GM21723 (cell line): ENCODE measurements around the gene SETD1B.
A peak's percentile ranks its signal among the peaks of the same experiment; 100 is the strongest.

Experiments
- ATAC-seq: cut with Tn5 transposase; IDR thresholded peaks from one replicate; pipeline ENCODE4 v1.9.1; 2021; ENCODE audit warnings: mild to moderate bottlenecking, moderate library complexity; ENCODE audit not compliant: unreplicated experiment

Gene SETD1B

DNA sequence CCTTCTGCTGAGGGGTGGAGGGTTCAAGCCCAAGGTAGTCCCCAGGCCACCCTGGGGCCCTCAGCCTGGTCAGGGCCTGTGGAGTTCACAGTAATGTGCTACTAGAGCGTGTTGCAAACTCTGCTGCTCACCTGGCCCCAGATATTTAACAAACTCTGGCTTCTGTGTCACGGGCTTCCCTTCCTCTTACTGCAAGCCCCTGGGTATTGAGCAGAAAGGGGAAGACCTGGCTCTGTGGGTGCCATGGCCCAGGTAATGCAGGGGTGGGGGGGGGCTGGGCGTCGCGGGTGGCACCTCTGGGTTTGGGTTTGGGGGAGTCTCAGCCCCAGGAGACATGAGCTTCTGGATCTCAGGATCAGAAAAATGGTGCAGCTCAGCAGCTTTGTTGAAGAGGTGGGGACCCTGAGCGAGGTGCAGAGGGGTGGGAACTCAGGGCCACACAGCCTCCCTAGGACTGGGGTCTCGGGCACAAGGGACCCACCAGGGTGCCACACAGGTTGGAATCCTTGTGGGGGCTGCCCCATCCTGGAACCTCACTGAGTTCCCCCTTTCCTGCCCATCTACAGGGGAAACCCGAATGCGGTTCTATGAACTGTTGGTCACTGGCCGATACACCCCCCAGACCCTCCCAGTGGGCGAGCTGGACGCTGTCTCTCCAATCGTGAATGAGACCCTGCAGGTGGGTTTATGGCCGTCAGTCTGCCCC is 4.0 kb downstream of the SETD1B start:
- ATAC-seq = no peak

DNA sequence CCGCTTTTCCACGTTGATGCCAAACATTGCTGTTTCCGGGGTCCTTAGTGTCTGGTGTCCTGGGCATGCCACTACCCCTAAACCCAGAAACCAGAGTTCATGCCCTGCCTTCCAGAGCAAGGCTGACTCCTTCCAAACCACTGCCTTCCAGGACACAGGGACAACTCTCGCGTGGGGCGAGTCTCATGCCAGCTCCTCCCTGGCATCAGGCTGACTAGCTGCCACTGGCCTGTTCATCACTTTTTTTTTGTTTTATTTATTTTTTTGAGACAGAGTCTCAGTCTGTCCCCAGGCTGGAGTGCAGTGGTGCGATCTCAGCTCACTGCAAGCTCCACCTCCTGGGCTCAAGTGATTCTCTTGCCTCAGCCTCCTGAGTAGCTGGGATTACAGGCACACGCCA is 4.8 kb downstream of the SETD1B start:
- no peak for ATAC-seq

DNA sequence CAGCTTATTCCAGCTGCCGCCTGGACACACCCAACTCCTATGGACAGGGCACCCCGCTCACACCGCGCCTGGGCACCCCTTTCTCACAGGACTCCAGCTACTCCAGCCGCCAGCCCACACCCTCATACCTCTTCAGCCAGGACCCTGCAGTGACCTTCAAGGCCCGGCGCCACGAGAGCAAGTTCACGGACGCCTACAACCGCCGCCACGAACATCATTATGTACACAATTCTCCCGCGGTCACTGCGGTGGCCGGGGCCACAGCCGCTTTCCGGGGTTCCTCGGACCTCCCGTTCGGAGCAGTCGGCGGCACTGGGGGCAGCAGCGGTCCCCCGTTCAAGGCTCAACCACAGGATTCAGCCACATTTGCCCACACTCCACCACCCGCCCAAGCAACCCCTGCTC is 5.9 kb downstream of the SETD1B start:
- no peak for ATAC-seq

DNA sequence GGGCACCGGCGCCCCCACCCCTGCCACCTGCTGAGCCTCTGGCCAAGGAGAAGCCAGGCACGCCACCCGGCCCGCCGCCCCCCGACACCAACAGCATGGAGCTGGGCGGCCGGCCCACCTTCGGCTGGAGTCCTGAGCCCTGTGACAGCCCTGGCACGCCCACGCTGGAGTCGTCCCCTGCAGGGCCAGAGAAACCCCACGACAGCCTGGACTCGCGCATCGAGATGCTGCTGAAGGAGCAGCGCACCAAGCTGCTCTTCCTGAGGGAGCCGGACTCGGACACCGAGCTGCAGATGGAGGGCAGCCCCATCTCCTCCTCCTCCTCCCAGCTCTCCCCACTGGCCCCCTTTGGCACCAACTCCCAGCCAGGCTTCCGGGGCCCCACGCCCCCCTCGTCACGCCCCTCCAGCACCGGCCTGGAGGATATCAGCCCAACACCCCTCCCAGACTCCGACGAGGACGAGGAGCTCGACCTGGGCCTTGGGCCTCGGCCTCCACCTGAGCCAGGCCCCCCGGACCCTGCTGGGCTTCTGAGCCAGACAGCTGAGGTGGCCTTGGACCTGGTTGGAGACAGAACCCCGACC is 6.5 kb downstream of the SETD1B start:
- no peak for ATAC-seq

DNA sequence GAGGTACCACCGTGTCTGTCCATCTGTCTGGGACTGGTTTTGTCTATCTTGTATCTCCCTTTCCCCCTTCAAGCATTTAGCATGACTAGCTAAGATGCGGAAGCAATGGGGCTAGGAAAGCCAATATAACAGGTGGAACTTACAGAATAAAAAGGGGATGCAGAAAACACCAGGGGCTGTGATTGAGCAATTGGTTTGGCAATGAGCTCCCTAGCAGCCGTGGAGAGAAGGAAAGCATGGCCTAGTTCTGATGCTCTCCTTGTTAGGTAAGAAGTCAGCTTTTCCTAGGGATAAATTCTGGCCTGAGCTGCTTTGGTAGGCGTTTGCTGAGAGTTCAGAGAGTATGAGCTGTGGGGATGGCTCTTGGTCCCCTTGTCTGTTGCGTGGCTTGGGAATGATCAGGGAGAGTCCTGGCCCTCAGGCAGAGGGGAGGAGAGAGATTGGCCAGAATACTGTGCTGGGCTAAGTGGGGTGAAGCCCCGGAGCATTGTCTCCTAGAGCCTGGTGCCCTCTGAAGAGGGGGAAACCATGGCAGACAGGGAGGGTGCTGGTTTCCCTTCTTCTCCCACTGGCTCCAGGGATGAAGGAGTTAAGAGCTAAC is 7.1 kb downstream of the SETD1B start:
- no peak for ATAC-seq

DNA sequence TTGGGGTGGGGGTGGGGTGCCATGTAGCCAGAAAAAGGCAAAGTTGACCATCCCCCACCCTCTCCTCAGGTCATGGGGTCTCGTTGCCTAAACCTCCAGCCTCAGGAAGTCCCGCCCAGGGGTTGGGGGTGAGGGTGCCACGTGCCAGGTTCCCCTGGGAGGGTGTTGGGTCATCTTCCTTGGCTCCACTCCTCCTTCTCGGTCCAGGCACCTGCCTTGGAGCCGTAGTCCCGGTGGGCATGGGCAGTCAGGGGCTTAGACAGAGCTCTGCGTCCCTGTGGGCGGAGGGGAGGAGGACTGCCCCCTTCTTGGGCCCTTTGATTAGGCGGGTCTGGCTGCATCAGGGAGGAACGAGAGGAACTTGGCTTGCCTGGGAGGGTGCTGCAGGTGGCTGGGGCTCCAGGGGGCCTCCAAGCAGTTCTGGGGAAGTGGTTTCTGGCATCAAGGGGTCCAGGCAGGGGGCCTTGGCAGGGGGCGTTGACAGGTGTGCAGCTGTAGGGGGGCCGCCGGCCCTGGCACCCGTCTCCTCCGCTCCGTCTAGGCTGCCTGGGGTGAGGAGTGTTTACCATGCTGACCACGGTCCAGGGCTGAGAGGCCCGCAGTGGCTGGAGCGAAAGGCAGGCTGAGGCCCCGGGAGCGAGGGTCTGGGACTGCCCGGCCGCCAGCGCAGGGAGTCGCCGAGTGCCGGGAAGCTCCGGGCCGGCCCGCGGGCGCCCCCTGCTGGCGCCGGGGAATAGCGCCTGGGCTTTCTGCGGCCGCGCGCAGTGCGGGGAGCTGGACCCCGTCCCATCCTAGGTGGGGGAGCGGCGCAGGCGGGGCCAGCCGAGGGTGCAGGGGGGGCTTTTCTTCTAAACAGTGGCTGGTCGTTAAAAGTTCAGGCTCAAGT is 7.9 kb downstream of the SETD1B start:
- ATAC-seq = peak; percentile 58

DNA sequence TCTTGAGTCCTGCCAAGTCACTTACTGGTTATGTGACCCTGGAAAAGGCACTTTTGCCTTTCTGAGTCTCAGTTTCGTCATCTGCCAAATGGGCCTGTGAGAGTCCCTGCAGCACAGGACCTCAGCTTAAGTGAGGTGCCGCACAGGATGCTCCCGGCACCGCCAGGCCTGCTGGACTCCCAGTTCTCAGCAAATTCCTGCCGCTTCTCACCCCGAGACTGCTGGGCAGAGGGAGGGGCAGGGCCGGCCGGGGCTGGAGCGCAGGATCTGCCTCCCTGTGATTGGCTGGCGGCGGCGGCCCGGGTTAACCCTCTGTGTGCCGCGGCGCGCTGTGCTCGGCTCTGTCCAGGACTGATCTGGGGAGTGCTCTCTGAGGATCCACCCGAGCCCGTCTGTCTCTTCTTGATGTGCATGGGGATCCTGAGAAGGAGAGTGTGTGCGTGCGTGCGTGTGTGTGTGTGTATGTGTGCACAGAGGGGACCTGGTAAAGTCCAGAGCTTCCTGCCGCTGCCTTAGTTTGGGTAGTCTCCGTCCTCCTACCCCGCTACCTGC is 8.6 kb downstream of the SETD1B start:
- ATAC-seq = peak; percentile 29

DNA sequence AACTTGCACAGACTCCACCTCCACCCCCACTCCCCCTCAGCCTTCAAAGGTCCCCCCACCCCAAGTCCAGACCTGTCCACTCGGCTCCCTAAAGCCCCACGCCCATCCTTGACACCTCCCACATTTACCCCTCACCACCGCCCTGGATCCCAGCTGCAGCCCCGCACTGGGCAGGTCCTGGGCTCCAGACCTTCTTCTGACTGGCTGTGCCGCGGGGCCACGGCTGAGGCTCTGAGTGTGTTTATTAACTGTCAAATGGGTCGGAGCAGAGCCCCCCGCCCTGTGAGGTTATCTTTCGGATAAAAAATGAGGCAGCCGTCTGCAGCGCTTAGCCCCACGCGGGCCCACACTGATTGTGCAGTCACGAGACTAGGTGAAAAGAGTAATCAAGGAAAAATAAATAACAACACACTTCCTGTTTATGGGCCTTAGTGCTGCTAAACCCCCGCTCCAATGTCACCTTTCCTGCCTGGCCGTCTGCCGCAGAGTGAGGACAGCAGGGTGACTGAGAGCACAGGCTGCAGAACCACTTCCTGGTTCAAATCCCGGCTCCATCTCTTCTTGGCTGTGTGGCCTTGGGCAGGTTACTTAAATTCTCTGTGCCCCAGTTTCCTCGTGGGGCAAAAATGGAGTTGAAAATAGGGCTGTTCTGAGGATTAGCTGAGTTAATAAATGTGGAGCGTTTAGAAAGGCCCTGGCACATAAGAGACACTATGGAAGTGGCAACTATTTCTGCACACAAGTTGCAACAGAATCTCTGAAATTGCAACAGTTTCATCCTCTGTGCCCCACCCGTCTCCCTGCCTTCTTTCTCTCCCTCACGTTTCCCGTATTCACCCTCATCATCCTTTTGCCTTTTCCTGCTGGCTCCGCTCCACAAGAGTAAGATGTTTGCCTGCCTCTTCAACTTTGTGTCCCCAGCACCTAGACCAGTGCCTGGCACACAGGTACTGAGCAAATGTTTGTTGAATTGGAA is 9.4 kb downstream of the SETD1B start:
- ATAC-seq = no peak

DNA sequence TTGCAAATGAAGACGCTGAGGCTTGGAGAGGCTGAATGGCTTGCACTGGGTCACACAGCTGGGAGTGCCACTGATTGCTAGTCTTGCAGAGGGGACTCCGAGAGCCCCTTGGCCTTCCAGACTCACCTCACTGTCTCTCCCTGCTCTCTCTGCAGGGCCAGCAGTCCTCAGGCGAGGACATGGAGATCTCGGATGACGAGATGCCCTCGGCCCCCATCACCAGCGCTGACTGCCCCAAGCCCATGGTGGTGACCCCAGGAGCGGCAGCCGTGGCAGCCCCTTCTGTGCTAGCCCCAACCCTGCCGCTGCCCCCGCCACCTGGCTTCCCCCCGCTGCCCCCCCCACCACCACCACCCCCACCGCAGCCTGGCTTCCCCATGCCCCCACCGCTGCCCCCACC is 10.1 kb downstream of the SETD1B start:
- ATAC-seq = no peak

DNA sequence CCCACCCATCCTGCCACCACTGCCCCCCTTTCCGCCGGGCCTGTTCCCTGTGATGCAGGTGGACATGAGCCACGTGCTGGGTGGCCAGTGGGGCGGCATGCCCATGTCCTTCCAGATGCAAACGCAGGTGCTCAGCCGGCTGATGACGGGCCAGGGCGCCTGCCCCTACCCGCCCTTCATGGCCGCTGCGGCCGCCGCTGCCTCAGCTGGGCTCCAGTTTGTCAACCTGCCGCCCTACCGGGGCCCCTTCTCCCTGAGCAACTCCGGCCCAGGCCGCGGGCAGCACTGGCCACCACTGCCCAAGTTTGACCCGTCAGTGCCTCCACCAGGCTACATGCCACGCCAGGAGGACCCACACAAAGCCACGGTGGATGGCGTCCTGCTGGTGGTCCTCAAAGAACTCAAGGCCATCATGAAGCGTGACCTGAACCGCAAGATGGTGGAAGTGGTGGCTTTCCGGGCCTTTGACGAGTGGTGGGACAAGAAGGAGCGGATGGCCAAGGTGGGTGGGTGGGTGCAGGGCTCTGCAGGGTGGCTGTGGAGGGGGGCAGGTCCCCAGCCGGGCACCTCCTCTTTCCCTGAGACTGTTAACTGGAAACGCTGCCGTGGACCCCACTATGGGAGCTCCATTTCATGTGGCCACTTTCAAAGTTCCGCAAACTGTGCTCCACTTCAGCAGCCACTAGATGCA is 10.8 kb downstream of the SETD1B start:
- ATAC-seq = no peak

DNA sequence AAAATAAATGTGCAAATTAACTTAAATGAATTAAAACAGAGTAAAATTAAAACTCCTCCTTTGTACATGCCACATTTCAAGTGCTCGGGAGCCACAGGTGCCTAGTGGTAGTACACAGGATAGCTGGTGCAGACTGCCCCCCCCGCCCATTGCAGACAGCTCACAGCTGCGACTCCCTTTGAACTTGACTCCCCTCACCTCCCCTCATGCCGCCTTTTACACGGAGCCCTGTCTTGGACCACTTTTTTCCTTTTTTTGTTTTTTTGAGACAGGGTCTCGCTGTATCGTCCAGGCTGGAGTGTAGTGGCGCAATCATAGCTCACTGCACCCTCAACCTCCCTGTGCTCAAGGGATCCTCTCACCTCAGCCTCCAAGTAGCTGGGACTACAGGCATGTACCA is 11.5 kb downstream of the SETD1B start:
- ATAC-seq = no peak

DNA sequence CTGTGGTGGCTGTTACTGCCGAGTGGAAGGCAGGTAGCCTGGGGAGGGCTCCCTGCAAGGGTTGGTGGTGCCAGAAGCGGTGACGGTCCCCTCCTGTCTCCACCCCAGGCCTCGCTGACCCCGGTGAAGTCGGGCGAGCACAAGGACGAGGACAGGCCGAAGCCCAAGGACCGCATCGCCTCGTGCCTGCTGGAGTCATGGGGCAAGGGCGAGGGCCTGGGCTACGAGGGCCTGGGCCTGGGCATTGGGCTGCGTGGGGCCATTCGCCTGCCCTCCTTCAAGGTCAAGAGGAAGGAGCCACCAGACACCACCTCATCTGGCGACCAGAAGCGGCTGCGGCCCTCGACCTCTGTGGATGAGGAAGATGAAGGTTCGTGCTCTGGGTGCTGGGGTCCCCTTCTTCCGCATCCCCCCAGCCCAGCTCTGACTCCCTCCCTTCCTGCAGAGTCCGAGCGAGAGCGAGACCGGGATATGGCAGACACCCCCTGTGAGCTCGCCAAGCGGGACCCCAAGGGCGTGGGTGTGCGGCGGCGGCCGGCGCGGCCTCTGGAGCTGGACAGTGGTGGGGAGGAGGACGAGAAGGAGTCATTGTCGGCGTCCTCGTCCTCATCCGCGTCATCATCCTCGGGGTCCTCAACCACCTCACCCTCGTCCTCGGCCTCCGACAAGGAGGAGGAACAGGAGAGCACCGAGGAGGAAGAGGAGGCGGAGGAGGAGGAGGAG is 13.3 kb downstream of the SETD1B start:
- ATAC-seq = no peak

DNA sequence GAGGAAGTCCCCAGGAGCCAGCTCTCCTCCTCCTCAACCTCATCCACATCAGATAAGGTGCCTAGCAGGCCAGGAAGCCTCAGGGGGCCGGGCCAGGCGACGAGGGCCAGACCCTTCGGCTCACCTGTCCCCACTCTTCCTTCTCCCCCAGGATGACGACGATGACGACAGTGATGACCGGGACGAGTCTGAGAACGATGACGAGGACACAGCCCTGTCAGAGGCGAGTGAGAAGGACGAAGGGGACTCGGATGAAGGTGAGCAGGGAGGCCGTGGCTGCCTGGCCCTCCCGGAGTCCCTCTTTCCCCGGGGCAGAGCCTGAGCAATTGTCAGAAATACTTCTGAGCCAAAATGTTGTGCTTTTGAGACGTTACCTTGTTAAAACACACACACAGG is 13.8 kb downstream of the SETD1B start:
- ATAC-seq = no peak

DNA sequence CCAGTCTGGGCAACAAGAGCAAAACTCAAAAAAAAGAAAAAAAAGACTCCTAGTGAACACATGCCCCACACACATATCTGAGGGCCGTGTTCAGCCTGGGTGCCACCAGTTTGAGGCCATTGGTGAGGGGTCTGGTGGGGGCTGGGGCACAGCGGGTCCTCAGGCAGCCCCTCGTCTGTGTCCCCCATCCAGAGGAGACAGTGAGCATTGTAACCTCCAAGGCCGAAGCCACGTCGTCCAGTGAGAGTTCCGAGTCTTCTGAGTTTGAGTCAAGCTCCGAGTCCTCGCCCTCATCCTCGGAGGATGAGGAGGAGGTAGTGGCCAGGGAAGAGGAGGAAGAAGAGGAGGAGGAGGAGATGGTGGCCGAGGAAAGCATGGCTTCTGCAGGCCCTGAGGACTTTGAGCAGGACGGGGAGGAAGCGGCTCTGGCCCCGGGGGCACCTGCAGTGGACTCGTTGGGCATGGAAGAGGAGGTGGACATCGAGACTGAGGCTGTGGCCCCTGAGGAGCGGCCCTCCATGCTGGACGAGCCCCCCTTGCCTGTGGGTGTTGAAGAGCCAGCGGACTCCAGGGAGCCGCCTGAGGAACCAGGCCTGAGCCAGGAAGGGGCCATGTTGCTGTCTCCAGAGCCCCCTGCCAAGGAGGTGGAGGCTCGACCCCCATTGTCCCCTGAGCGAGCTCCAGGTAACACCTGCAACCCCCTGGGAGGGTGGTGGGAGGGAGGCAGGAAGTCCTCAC is 15.6 kb downstream of the SETD1B start:
- no peak for ATAC-seq

DNA sequence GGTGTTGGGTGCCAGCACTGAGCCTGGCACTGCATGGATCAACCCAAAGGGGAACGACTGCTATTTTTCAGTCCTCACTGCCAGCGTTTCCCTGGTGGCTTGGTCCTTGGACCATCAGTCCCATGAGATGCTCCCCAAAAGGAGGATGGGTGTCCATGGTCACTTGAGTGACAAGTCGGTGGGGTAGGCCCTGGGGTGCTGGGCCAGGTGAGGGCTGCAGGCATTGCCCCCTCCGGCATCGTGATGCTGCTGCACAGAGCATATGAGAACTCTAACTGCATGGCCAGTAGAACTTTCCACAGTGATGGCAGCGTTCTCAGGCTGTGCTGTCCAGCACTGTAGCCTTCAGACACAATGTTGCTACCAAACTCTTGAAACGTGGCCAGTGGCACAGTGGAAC is 16.2 kb downstream of the SETD1B start:
- no peak for ATAC-seq

DNA sequence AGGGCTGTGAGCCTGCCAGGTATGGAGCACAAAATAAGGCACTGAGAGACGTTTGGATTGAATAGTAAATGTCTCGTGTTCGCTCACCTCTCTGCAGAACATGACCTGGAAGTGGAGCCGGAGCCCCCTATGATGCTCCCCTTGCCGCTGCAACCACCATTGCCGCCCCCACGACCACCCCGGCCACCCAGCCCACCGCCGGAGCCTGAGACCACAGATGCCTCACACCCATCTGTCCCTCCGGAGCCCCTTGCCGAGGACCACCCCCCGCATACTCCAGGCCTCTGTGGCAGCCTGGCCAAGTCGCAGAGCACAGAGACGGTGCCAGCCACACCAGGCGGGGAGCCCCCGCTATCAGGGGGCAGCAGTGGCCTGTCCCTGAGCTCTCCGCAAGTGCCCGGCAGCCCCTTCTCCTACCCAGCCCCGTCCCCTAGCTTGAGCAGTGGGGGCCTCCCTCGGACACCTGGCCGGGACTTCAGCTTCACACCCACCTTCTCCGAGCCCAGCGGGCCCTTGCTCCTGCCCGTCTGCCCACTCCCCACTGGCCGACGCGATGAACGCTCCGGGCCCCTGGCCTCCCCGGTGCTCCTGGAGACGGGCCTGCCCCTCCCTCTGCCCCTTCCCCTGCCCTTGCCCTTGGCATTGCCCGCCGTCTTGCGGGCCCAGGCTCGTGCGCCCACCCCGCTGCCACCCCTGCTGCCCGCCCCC is 18.7 kb downstream of the SETD1B start:
- ATAC-seq = no peak

DNA sequence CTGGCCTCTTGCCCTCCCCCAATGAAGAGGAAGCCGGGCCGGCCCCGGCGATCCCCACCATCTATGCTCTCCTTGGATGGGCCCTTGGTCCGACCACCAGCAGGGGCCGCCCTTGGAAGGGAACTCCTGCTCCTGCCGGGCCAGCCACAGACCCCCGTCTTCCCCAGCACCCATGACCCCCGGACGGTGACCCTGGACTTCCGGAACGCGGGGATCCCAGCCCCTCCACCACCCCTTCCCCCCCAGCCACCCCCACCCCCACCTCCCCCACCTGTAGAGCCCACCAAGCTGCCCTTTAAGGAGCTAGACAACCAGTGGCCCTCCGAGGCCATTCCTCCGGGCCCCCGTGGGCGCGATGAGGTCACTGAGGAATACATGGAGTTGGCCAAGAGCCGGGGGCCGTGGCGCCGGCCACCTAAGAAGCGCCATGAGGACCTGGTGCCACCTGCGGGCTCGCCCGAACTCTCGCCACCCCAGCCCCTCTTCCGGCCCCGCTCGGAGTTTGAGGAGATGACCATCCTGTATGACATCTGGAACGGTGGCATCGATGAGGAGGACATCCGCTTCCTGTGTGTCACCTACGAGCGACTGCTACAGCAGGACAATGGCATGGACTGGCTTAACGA is 19.4 kb downstream of the SETD1B start:
- no peak for ATAC-seq
